HG02840 (cell line): ENCODE measurements around the gene VAC14.

Experiments
- ATAC-seq: cut with Tn5 transposase; IDR thresholded peaks from one replicate; pipeline ENCODE4 v1.9.1; 2021; ENCODE audit warnings: mild to moderate bottlenecking, moderate library complexity, moderate number of reproducible peaks; ENCODE audit not compliant: unreplicated experiment, low FRiP score

The VAC14 gene

GRCh38 chr16:70788668-70789594, 12.0 kb downstream of the VAC14 start:
- no peak for ATAC-seq

GRCh38 chr16:70786020-70786755, 14.8 kb downstream of the VAC14 start:
- no peak for ATAC-seq

GRCh38 chr16:70784692-70785555, 16.0 kb downstream of the VAC14 start:
- no peak for ATAC-seq

GRCh38 chr16:70782237-70782636, 18.7 kb downstream of the VAC14 start:
- no peak for ATAC-seq

- no peak for ATAC-seq
Observed at GRCh38 chr16:70781800-70782199, 19.2 kb downstream of the VAC14 start.

GRCh38 chr16:70780546-70780945, 20.4 kb downstream of the VAC14 start:
- no peak for ATAC-seq

- ATAC-seq, result no peak
Observed at GRCh38 chr16:70779361-70779760, 21.6 kb downstream of the VAC14 start.

GRCh38 chr16:70778901-70779309, 22.1 kb downstream of the VAC14 start:
- no peak for ATAC-seq

GRCh38 chr16:70777973-70778406, 23.0 kb downstream of the VAC14 start:
- ATAC-seq, result no peak

- ATAC-seq, result no peak
Observed at GRCh38 chr16:70777496-70777895, 23.5 kb downstream of the VAC14 start.

GRCh38 chr16:70775399-70775798, 25.6 kb downstream of the VAC14 start:
- no peak for ATAC-seq

- ATAC-seq, result no peak
Observed at GRCh38 chr16:70774261-70774660, 26.7 kb downstream of the VAC14 start.

- no peak for ATAC-seq
Observed at GRCh38 chr16:70772493-70772892, 28.5 kb downstream of the VAC14 start.

- ATAC-seq, result no peak
Observed at GRCh38 chr16:70770626-70771552, 30.1 kb downstream of the VAC14 start.

GRCh38 chr16:70770291-70770625, 30.7 kb downstream of the VAC14 start:
- no peak for ATAC-seq

- no peak for ATAC-seq
Observed at GRCh38 chr16:70769761-70770160, 31.2 kb downstream of the VAC14 start.

GRCh38 chr16:70769131-70769530, 31.8 kb downstream of the VAC14 start:
- no peak for ATAC-seq

GRCh38 chr16:70768203-70768580, 32.8 kb downstream of the VAC14 start:
- ATAC-seq, result no peak

- no peak for ATAC-seq
Observed at GRCh38 chr16:70767377-70768202, 33.4 kb downstream of the VAC14 start.
